ENCODE data around the gene IRF2. TPM values are rescaled to one million over a fixed set of nuclear protein-coding genes. Genes with fewer than 3 reads are reported as not detected.

Gene IRF2
- total and polyA plus RNA-seq, 2 experiments from 2014 or later: 12.8 to 14.2 TPM

- no peaks in the 10 kb centered on the region for H3K36me3 ChIP-seq (ENCODE audit: low read depth)
- no peak for DNase-seq
- H3F3A ChIP-seq (ENCODE audit: insufficient read depth): no peaks in the 10 kb centered on the region
- H3K27me3 ChIP-seq (replicated peaks; ENCODE audit: insufficient read depth): no peaks in the 10 kb centered on the region
- H3K4me3 ChIP-seq: no peak overlapping the region
- in situ Hi-C loops (cut with MboI): no loop called here
- H4K20me1 ChIP-seq (ENCODE audit: insufficient read depth): no peaks in the 10 kb centered on the region; the same call in 1 of the 2 replicates
- TF ChIP-seq EZH2phosphoT487 (IDR thresholded peaks at IDR 0.05; ENCODE audit: insufficient read depth, low read depth): no peak
- no peak for TF ChIP-seq EZH2 (IDR thresholded peaks at IDR 0.05; ENCODE audit: insufficient read depth, poor library complexity, severe bottlenecking)
- no peaks in the 10 kb centered on the region for H3K4me1 ChIP-seq (ENCODE audit: insufficient read depth)
- no peak overlapping the region for H2AFZ ChIP-seq
- H3K9me2 ChIP-seq (ENCODE audit: insufficient read depth): no peaks in the 10 kb centered on the region
- 89 to 90% methylated on average over 9 of the region's 9 CpGs for WGBS, 2 experiments (ENCODE audit: low coverage in 1 of 2, low lambda C conversion rate in 2 of 2, missing lambda C conversion rate in 2 of 2)
- H3K4me2 ChIP-seq (ENCODE audit: unreplicated experiment): no peak overlapping the region
- H3K9me3 ChIP-seq (ENCODE audit: low read depth): no peaks in the 10 kb centered on the region
- peaks cover 97% of the 10 kb centered on the region for H3K79me2 ChIP-seq (ENCODE audit: insufficient read depth)
- no peak overlapping the region for H3K27ac ChIP-seq
- H3K9ac ChIP-seq: no peak overlapping the region
Measured at GRCh38 chr4:184438375-184438774, 36.0 kb downstream of the IRF2 start.

GRCh38 chr4:184437565-184438265 is 36.6 kb downstream of the IRF2 start:
- no peaks in the 10 kb centered on the region for H3K9me3 ChIP-seq (ENCODE audit: low read depth)
- no peaks in the 10 kb centered on the region for H3K36me3 ChIP-seq (ENCODE audit: low read depth)
- in situ Hi-C loops (cut with MboI): no loop called here
- no peaks in the 10 kb centered on the region for H3F3A ChIP-seq (ENCODE audit: insufficient read depth)
- no peak overlapping the region for H3K4me3 ChIP-seq
- TF ChIP-seq EZH2 (IDR thresholded peaks at IDR 0.05; ENCODE audit: insufficient read depth, poor library complexity, severe bottlenecking) (no peak), EZH2phosphoT487 (IDR thresholded peaks at IDR 0.05; ENCODE audit: insufficient read depth, low read depth) (no peak)
- DNase-seq: no peak
- H3K9me2 ChIP-seq (ENCODE audit: insufficient read depth): no peaks in the 10 kb centered on the region
- no peak overlapping the region for H3K4me2 ChIP-seq (ENCODE audit: unreplicated experiment)
- no peak overlapping the region for H2AFZ ChIP-seq
- no peak overlapping the region for H3K9ac ChIP-seq
- H3K27me3 ChIP-seq (replicated peaks; ENCODE audit: insufficient read depth): no peaks in the 10 kb centered on the region
- no peak overlapping the region for H3K27ac ChIP-seq
- no peaks in the 10 kb centered on the region for H3K4me1 ChIP-seq (ENCODE audit: insufficient read depth)
- H3K79me2 ChIP-seq (ENCODE audit: insufficient read depth): peaks cover 98% of the 10 kb centered on the region
- no peaks in the 10 kb centered on the region; the same call in 1 of the 2 replicates for H4K20me1 ChIP-seq (ENCODE audit: insufficient read depth)
- 79 to 81% methylated on average over 11 of the region's 11 CpGs for WGBS, 2 experiments (ENCODE audit: low coverage in 1 of 2, low lambda C conversion rate in 2 of 2, missing lambda C conversion rate in 2 of 2)

- TF ChIP-seq EZH2phosphoT487 (IDR thresholded peaks at IDR 0.05; ENCODE audit: insufficient read depth, low read depth) (no peak), EZH2 (IDR thresholded peaks at IDR 0.05; ENCODE audit: insufficient read depth, poor library complexity, severe bottlenecking) (no peak)
- DNase-seq: no peak
- WGBS, 2 experiments (ENCODE audit: low coverage in 1 of 2, low lambda C conversion rate in 2 of 2, missing lambda C conversion rate in 2 of 2): 97 to 98% methylated on average over 6 of the region's 6 CpGs
- no peak overlapping the region for H3K4me2 ChIP-seq (ENCODE audit: unreplicated experiment)
- H3K36me3 ChIP-seq (ENCODE audit: low read depth): no peaks in the 10 kb centered on the region
- no peak overlapping the region for H2AFZ ChIP-seq
- no peak overlapping the region for H3K9ac ChIP-seq
- no peaks in the 10 kb centered on the region for H3K4me1 ChIP-seq (ENCODE audit: insufficient read depth)
- no peaks in the 10 kb centered on the region for H3K27me3 ChIP-seq (replicated peaks; ENCODE audit: insufficient read depth)
- peaks cover 99% of the 10 kb centered on the region for H3K79me2 ChIP-seq (ENCODE audit: insufficient read depth)
- no peak overlapping the region for H3K27ac ChIP-seq
- H4K20me1 ChIP-seq (ENCODE audit: insufficient read depth): no peaks in the 10 kb centered on the region; the same call in 1 of the 2 replicates
- in situ Hi-C loops (cut with MboI): no loop called here
- H3K9me3 ChIP-seq (ENCODE audit: low read depth): no peaks in the 10 kb centered on the region
- no peak overlapping the region for H3K4me3 ChIP-seq
- no peaks in the 10 kb centered on the region for H3K9me2 ChIP-seq (ENCODE audit: insufficient read depth)
- no peaks in the 10 kb centered on the region for H3F3A ChIP-seq (ENCODE audit: insufficient read depth)
Measured at GRCh38 chr4:184434501-184435066, 39.8 kb downstream of the IRF2 start.

- no peaks in the 10 kb centered on the region for H3K27me3 ChIP-seq (replicated peaks; ENCODE audit: insufficient read depth)
- H4K20me1 ChIP-seq (ENCODE audit: insufficient read depth): no peaks in the 10 kb centered on the region; the same call in 1 of the 2 replicates
- no peak overlapping the region for H3K9ac ChIP-seq
- H3K36me3 ChIP-seq (ENCODE audit: low read depth): no peaks in the 10 kb centered on the region
- no peak overlapping the region for H3K4me2 ChIP-seq (ENCODE audit: unreplicated experiment)
- TF ChIP-seq EZH2 (IDR thresholded peaks at IDR 0.05; ENCODE audit: insufficient read depth, poor library complexity, severe bottlenecking): no peak
- no peak for TF ChIP-seq EZH2phosphoT487 (IDR thresholded peaks at IDR 0.05; ENCODE audit: insufficient read depth, low read depth)
- H2AFZ ChIP-seq: no peak overlapping the region
- no peaks in the 10 kb centered on the region for H3K4me1 ChIP-seq (ENCODE audit: insufficient read depth)
- H3K9me2 ChIP-seq (ENCODE audit: insufficient read depth): no peaks in the 10 kb centered on the region
- peaks cover 94% of the 10 kb centered on the region for H3K79me2 ChIP-seq (ENCODE audit: insufficient read depth)
- no peaks in the 10 kb centered on the region for H3F3A ChIP-seq (ENCODE audit: insufficient read depth)
- DNase-seq: no peak
- H3K9me3 ChIP-seq (ENCODE audit: low read depth): no peaks in the 10 kb centered on the region
- in situ Hi-C loops (cut with MboI): no loop called here
- WGBS, 2 experiments (ENCODE audit: low coverage in 1 of 2, low lambda C conversion rate in 2 of 2, missing lambda C conversion rate in 2 of 2): 98% methylated on average over 13 of the region's 13 CpGs
- no peak overlapping the region for H3K27ac ChIP-seq
- no peak overlapping the region for H3K4me3 ChIP-seq
Measured at GRCh38 chr4:184434021-184434420, 40.3 kb downstream of the IRF2 start.

Measured in GM23248 (cell line).